Heart left ventricle (tissue), 13 donors: ENCODE measurements around the gene MGA.

Source experiments
- POLR2A ChIP-seq, 2 donors: fragments of 450-650 bp; IDR thresholded peaks; one replicate each; pipeline ENCODE4 v1.6.1; 2017; ENCODE audit warnings: antibody characterized with exemption in 2 of 2, mild to moderate bottlenecking in 2 of 2, moderate library complexity in 2 of 2
- TF ChIP-seq, protein P1 (sequence below), 12 donors: fragments of 200-600 bp; sonication (generic) in 4 of 12; IDR thresholded peaks; one replicate each; pipeline versions ENCODE4 v1.5.0 to v1.8.0; 2018 to 2022; ENCODE audit warnings: antibody characterized with exemption in 12 of 12, mild to moderate bottlenecking in 5 of 12
- donor health status: ischemic (EF 13 %, LVEDD 7.1; RV severe dilation, severe dysfunction).
- donor health status: DM: no; HTN: yes; CAD: no.
- donor health status: DM: no; HTN: no; CAD: no.
- donor health status: ischemic (EF 25% LVEDD 6.9; RV normal size, moderate dysfunction).
- donor health status: ischemic (EF 25% LVEDD 5.7; RV mildly dilated, moderate dysfunction).
- donor health status: ischemic (EF 35%, LVEDD 5.7; RV mildly dilated, moderate dysfunction).
- donor health status: nonischemic (EF 11% LVEDD 7.7; RV severe dilation, severe dysfunction).
- donor health status: DM: yes; HTN: yes; CAD: no.
- donor health status: PGD.
- donor health status: ischemic (EF 29% LVEDD 5.4; RV normal size, mild dysfunction).
- donor health status: nonischemic (EF 23%, LVEDD 6.1; RV moderate dilation, normal function).

- TF ChIP-seq, protein P1, sequence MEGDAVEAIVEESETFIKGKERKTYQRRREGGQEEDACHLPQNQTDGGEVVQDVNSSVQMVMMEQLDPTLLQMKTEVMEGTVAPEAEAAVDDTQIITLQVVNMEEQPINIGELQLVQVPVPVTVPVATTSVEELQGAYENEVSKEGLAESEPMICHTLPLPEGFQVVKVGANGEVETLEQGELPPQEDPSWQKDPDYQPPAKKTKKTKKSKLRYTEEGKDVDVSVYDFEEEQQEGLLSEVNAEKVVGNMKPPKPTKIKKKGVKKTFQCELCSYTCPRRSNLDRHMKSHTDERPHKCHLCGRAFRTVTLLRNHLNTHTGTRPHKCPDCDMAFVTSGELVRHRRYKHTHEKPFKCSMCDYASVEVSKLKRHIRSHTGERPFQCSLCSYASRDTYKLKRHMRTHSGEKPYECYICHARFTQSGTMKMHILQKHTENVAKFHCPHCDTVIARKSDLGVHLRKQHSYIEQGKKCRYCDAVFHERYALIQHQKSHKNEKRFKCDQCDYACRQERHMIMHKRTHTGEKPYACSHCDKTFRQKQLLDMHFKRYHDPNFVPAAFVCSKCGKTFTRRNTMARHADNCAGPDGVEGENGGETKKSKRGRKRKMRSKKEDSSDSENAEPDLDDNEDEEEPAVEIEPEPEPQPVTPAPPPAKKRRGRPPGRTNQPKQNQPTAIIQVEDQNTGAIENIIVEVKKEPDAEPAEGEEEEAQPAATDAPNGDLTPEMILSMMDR (IDR thresholded peaks at IDR 0.05): no peak
- TF ChIP-seq POLR2A (IDR thresholded peaks at IDR 0.05): no peak
Observed at GRCh38 chr15:41675337-41675736, 15.1 kb downstream of the MGA start.
